ENCODE measurements around the gene MAOA. TPM values are rescaled to one million over a fixed set of nuclear protein-coding genes. Genes with fewer than 3 reads are reported as not detected.

Gene MAOA
- total and polyA plus RNA-seq, 2 donors (not counting 3 experiments of a cell fraction or from before 2014, with no cell fraction given): 12.6 to 23.5 TPM

GRCh38 chrX:43699475-43699874, 43.4 kb downstream of the MAOA start:
- no peak overlapping the region for H3K27ac ChIP-seq (ENCODE audit: insufficient read depth, low read depth, low read length)
- H3K9me1 ChIP-seq (replicated peaks; ENCODE audit: control insufficient read depth, extremely low read depth, insufficient read depth, low read length): no peaks in the 10 kb centered on the region
- FAIRE-seq (no peak), DNase-seq (ENCODE audit: low read depth, low spot score) (no peak)
- no peak overlapping the region for H3K4me2 ChIP-seq (ENCODE audit: insufficient read depth, low read length)
- H3K27me3 ChIP-seq (ENCODE audit: control insufficient read depth in 2 of 2, insufficient read depth in 2 of 2, low read length in 2 of 2): no peaks in the 10 kb centered on the region
- TF ChIP-seq EZH2 (IDR thresholded peaks at IDR 0.05; ENCODE audit: borderline replicate concordance, low read depth, low read length, severe bottlenecking) (no peak), JUN (IDR thresholded peaks at IDR 0.05; ENCODE audit: borderline replicate concordance, insufficient read depth, insufficient read length, low read depth) (no peak), CTCF (IDR thresholded peaks at IDR 0.05; ENCODE audit: extremely low read depth in 1 of 2, insufficient read depth in 1 of 2, low read depth in 1 of 2, low read length in 2 of 2) (no peak), FOS (IDR thresholded peaks at IDR 0.05; ENCODE audit: borderline replicate concordance, insufficient read depth, low read length) (no peak), POLR2A (IDR thresholded peaks at IDR 0.05; ENCODE audit: low read depth, low read length) (no peak), MYC (IDR thresholded peaks at IDR 0.05; ENCODE audit: low read depth, low read length) (no peak), GATA2 (IDR thresholded peaks at IDR 0.05; ENCODE audit: insufficient read depth, insufficient read length, low read depth, low read length) (no peak), POLR2AphosphoS5 (IDR thresholded peaks at IDR 0.05; ENCODE audit: insufficient read depth, low read depth, low read length) (no peak)
- TF ChIP-seq, protein P1, sequence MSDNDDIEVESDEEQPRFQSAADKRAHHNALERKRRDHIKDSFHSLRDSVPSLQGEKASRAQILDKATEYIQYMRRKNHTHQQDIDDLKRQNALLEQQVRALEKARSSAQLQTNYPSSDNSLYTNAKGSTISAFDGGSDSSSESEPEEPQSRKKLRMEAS (IDR thresholded peaks at IDR 0.05; ENCODE audit: insufficient read depth, insufficient read length): no peak
- no peaks in the 10 kb centered on the region for H3K9me3 ChIP-seq (replicated peaks; ENCODE audit: control insufficient read depth, insufficient read depth, low read length)
- ChIA-PET POLR2A (no interaction called here), CTCF (no interaction called here)
- no peak overlapping the region for H3K4me3 ChIP-seq (replicated peaks in 1 of 3; ENCODE audit: insufficient read depth in 1 of 3, low read depth in 1 of 3, low read length in 3 of 3)
- no peaks in the 10 kb centered on the region for H4K20me1 ChIP-seq (replicated peaks; ENCODE audit: control insufficient read depth, extremely low read depth, insufficient read depth, low read length)
- H2AFZ ChIP-seq (ENCODE audit: low read depth, low read length): no peak overlapping the region
- no peaks in the 10 kb centered on the region for H3K79me2 ChIP-seq (ENCODE audit: control insufficient read depth, insufficient read depth, low read length)
- peaks cover 36% of the 10 kb centered on the region for H3K4me1 ChIP-seq (ENCODE audit: control insufficient read depth, extremely low read depth, insufficient read depth, low read length)
- H3K9ac ChIP-seq (replicated peaks; ENCODE audit: extremely low read depth, insufficient read depth, low read length): no peak overlapping the region
- no TSS peak for BruUV-seq (replicated peaks)
- intact Hi-C loops (cut with micrococcal nuclease): no loop called here
- dilution Hi-C loops (cut with MboI; ENCODE audit: extremely low pct_ligation_motif_present, low sequenced_read_pairs): no loop called here
- no peaks in the 10 kb centered on the region for H3K36me3 ChIP-seq (ENCODE audit: control insufficient read depth in 2 of 2, extremely low read depth in 1 of 2, insufficient read depth in 2 of 2, low read length in 2 of 2)
